Neural progenitor cell (in vitro differentiated cells): ENCODE results near the gene UVSSA. TPM values are rescaled to one million over a fixed set of nuclear protein-coding genes. Genes with fewer than 3 reads are reported as not detected.

Source experiments
- DNase-seq: peaks from one replicate; pipeline ENCODE4 v3.0.0-alpha.2; 2016; ENCODE audit warnings: low spot score
- H2AFZ ChIP-seq: fragments of 200-600 bp; sonication (generic); replicated peaks from 2 replicates; pipeline ENCODE4 v1.6.1; 2016; ENCODE audit warnings: antibody characterized with exemption
- H3F3A ChIP-seq: fragments of 200-600 bp; sonication (generic); 2 replicates; pipeline ENCODE4 v1.6.1; 2016; ENCODE audit warnings: antibody characterized with exemption, low read depth
- H3K27ac ChIP-seq: fragments of 200-600 bp; sonication (generic); 2 replicates; pipeline ENCODE4 v1.5.1; 2016; ENCODE audit warnings: mild to moderate bottlenecking
- H3K27me3 ChIP-seq: fragments of 200-600 bp; sonication (generic); 2 replicates; pipeline ENCODE4 v1.6.1; 2016; ENCODE audit warnings: mild to moderate bottlenecking, moderate library complexity
- H3K36me3 ChIP-seq: fragments of 200-600 bp; sonication (generic); 2 replicates; pipeline ENCODE4 v1.5.1; 2016
- H3K4me1 ChIP-seq: fragments of 200-600 bp; sonication (generic); 2 replicates; pipeline ENCODE4 v1.6.1; 2016; ENCODE audit warnings: mixed run types
- H3K4me2 ChIP-seq: fragments of 200-600 bp; sonication (generic); 2 replicates; pipeline ENCODE4 v1.6.1; 2016
- H3K4me3 ChIP-seq: fragments of 200-600 bp; sonication (generic); 2 replicates; pipeline ENCODE4 v1.5.1; 2016
- H3K79me2 ChIP-seq: fragments of 200-600 bp; sonication (generic); 2 replicates; pipeline ENCODE4 v1.6.1; 2016; ENCODE audit warnings: low read depth
- H3K9ac ChIP-seq: fragments of 200-600 bp; sonication (generic); 2 replicates; pipeline ENCODE4 v1.6.1; 2016
- H3K9me3 ChIP-seq: fragments of 200-600 bp; sonication (generic); 2 replicates; pipeline ENCODE4 v1.5.1; 2016; ENCODE audit warnings: low read depth
- H4K20me1 ChIP-seq: fragments of 200-600 bp; sonication (generic); 2 replicates; pipeline ENCODE4 v1.6.1; 2016; ENCODE audit warnings: low read depth
- H3K27ac Mint-ChIP-seq: 3 replicates; pipeline ENCODE4 v1.8.0; 2021; ENCODE audit warnings: mixed read lengths
- H3K27me3 Mint-ChIP-seq: 2 replicates; pipeline ENCODE4 v1.8.0; 2022; ENCODE audit warnings: low read depth, mild to moderate bottlenecking, inconsistent platforms, moderate library complexity, mixed read lengths; ENCODE audit not compliant: insufficient read depth
- H3K36me3 Mint-ChIP-seq: 3 replicates; pipeline ENCODE4 v1.8.0; 2021; ENCODE audit warnings: mixed read lengths
- H3K4me1 Mint-ChIP-seq: 3 replicates; pipeline ENCODE4 v1.8.0; 2021; ENCODE audit warnings: mixed read lengths
- H3K4me3 Mint-ChIP-seq: 3 replicates; pipeline ENCODE4 v1.8.0; 2021; ENCODE audit warnings: mild to moderate bottlenecking, moderate library complexity, mixed read lengths
- H3K9me3 Mint-ChIP-seq: 3 replicates; pipeline ENCODE4 v1.8.0; 2020; ENCODE audit warnings: mixed read lengths
- CTCF ChIP-seq: fragments of 200-600 bp; sonication (generic); IDR thresholded peaks from 2 replicates; pipeline ENCODE4 v1.5.1; 2017; ENCODE audit warnings: antibody characterized with exemption, mild to moderate bottlenecking
- EZH2 ChIP-seq: fragments of 200-600 bp; sonication (generic); IDR thresholded peaks from 2 replicates; pipeline ENCODE4 v1.6.1; 2017; ENCODE audit warnings: antibody characterized with exemption, mild to moderate bottlenecking, moderate library complexity
- EZH2phosphoT487 ChIP-seq: fragments of 200-600 bp; sonication (generic); IDR thresholded peaks from 2 replicates; pipeline ENCODE4 v1.6.1; 2017; ENCODE audit warnings: antibody characterized with exemption
- total RNA-seq: library from RNA; depleted of rRNA; stranded (reverse); fragments of >200 nt; gene quantifications from 2 replicates; pipeline ENCODE4 v1.2.3, GENCODE V29; 2015; ENCODE audit warnings: low replicate concordance

The UVSSA gene
- total RNA-seq, 1 donor from 2014 or later: 10.9 TPM

- Histone ChIP-seq H3K27me3 (no peaks in the 10 kb centered on the region), H3K9ac (no peak overlapping the region), H3K4me2 (no peak overlapping the region), H3K27ac (no peak overlapping the region), H3K9me3 (no peaks in the 10 kb centered on the region), H4K20me1 (peaks cover 5% of the 10 kb centered on the region), H3K79me2 (peaks cover 13% of the 10 kb centered on the region), H3K36me3 (no peaks in the 10 kb centered on the region), H3K4me3 (no peak overlapping the region), H3F3A (no peaks in the 10 kb centered on the region), H2AFZ (no peak overlapping the region), H3K4me1 (no peaks in the 10 kb centered on the region)
- no peak for DNase-seq
- H3K4me3 Mint-ChIP-seq: no peak overlapping the region
- H3K4me1 Mint-ChIP-seq: no peaks in the 10 kb centered on the region
- no peak overlapping the region for H3K27ac Mint-ChIP-seq
- H3K27me3 Mint-ChIP-seq: peaks cover 9% of the 10 kb centered on the region
- H3K9me3 Mint-ChIP-seq: no peaks in the 10 kb centered on the region
- peaks cover 41% of the 10 kb centered on the region for H3K36me3 Mint-ChIP-seq
- TF ChIP-seq EZH2phosphoT487 (no peak), CTCF (no peak), EZH2 (no peak)
These were observed 30.4 kb upstream of the UVSSA start for GRCh38 chr4:1316537-1317168.

- Mint-ChIP-seq H3K27ac (no peak overlapping the region), H3K4me3 (no peak overlapping the region), H3K36me3 (peaks cover 39% of the 10 kb centered on the region), H3K4me1 (no peaks in the 10 kb centered on the region), H3K9me3 (no peaks in the 10 kb centered on the region), H3K27me3 (peaks cover 9% of the 10 kb centered on the region)
- Histone ChIP-seq H3K27ac (no peak overlapping the region), H3K9ac (no peak overlapping the region), H3K36me3 (no peaks in the 10 kb centered on the region), H3K4me2 (no peak overlapping the region), H3K27me3 (no peaks in the 10 kb centered on the region), H3K79me2 (peaks cover 5% of the 10 kb centered on the region), H3F3A (no peaks in the 10 kb centered on the region), H2AFZ (no peak overlapping the region), H3K4me1 (no peaks in the 10 kb centered on the region), H3K9me3 (no peaks in the 10 kb centered on the region), H3K4me3 (no peak overlapping the region), H4K20me1 (no peaks in the 10 kb centered on the region)
- DNase-seq: no peak
- no peak for TF ChIP-seq EZH2phosphoT487
- no peak for TF ChIP-seq EZH2
- no peak for TF ChIP-seq CTCF
These were observed 29.6 kb upstream of the UVSSA start for GRCh38 chr4:1317177-1318045.

GRCh38 chr4:1318046-1318375 lies 29.0 kb upstream of the UVSSA start:
- Histone ChIP-seq H3K36me3 (no peaks in the 10 kb centered on the region), H4K20me1 (no peaks in the 10 kb centered on the region), H3K79me2 (no peaks in the 10 kb centered on the region), H3K4me2 (no peak overlapping the region), H3F3A (no peaks in the 10 kb centered on the region), H2AFZ (no peak overlapping the region), H3K9me3 (no peaks in the 10 kb centered on the region), H3K4me1 (no peaks in the 10 kb centered on the region), H3K27ac (no peak overlapping the region), H3K27me3 (no peaks in the 10 kb centered on the region), H3K9ac (no peak overlapping the region), H3K4me3 (no peak overlapping the region)
- no peaks in the 10 kb centered on the region for H3K4me1 Mint-ChIP-seq
- no peak for DNase-seq
- peaks cover 9% of the 10 kb centered on the region for H3K27me3 Mint-ChIP-seq
- peaks cover 33% of the 10 kb centered on the region for H3K36me3 Mint-ChIP-seq
- H3K27ac Mint-ChIP-seq: no peak overlapping the region
- H3K4me3 Mint-ChIP-seq: peak overlapping the region; percentile 51
- no peaks in the 10 kb centered on the region for H3K9me3 Mint-ChIP-seq
- TF ChIP-seq CTCF (no peak), EZH2 (no peak), EZH2phosphoT487 (no peak)
